HG02798 (cell line): ENCODE measurements around the gene CCNB1IP1.
"Not testable (repeated sequence)": the region's sequence is repeated elsewhere in the genome, so short reads cannot be mapped to it uniquely, and the experiment has no call there.

Source experiments
- ATAC-seq: cut with Tn5 transposase; IDR thresholded peaks from one replicate; pipeline ENCODE4 v1.9.1; 2021; ENCODE audit warnings: mild to moderate bottlenecking; ENCODE audit not compliant: unreplicated experiment, poor library complexity

CCNB1IP1 gene

DNA sequence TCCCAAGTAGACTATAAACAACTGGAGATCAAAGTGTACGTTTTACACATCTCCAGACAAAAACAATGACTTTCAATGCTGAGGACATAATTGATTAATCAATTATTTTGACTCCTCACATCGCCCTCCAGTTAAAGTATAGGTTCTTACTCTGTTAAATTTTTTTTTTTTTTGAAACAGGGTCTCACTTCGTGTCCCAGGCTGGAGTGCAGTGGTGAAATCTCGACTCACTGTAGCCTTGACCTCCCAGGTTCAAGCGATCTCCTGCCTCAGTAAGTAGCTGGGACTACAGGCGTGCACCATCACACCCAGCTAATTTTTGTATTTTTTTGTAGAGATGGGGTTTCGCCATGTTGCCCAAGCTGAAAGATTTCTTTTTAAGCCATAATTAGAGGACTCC, 938 bp upstream of the CCNB1IP1 start:
- no peak for ATAC-seq

DNA sequence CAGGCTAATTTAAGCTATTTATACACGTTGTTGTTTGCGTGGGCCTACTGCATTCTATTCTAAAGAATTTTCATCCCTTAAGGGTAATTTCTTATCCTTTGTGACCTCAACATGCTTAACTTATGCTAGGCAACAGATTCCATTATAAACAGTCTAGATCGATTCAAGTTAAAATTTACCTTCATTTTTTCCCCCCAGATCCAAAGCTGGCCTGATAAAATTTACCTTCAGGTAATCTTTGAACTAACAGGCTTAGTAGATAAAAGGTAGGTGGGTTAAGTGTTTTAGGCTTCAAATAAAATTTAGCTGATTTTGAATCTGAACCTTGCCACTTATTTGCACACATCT, 389 bp upstream of the CCNB1IP1 start:
- ATAC-seq, result no peak

DNA sequence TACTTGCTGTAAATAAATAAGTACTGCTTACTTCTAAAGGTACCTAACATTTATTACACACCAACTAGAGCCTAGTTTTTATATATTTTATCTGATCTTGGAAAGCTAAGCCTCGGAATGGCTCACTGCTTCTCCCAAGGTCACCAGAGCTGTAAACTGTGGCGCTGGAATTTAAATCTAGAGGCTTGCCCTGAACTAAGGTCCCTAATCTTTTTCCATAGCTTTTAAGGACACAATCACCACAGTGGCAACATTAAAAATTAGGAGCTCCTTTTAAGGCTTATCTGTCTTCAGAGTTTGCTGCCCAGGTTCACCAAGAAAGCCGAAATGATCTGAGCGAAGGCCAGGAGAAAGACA, 670 bp downstream of the CCNB1IP1 start:
- no peak for ATAC-seq

DNA sequence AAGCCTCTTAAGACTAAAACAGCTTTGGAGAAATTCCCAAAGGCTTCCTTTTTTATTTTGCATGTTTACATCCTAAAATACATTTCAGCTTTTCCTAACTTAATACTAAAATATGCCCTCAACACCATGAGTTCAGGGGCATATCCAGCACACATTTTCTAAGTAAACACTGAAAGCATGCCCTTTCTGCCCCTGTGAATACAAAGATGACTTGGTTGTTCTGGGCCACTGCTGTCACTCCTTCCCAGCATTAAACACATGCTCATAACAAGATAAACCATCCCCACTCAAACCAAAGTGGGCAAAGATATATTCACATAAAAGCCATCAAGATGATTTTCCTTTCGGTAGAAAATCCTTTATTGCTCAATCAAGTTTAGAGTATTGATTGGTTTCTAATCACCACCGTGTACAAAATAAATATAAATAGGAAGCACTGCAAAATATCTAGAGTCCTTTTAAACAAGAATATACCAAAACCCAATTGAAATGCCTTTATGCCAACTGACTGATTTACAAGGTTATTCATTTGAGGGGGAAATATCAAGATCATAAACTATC, 1.9 kb downstream of the CCNB1IP1 start:
- ATAC-seq, result no peak

DNA sequence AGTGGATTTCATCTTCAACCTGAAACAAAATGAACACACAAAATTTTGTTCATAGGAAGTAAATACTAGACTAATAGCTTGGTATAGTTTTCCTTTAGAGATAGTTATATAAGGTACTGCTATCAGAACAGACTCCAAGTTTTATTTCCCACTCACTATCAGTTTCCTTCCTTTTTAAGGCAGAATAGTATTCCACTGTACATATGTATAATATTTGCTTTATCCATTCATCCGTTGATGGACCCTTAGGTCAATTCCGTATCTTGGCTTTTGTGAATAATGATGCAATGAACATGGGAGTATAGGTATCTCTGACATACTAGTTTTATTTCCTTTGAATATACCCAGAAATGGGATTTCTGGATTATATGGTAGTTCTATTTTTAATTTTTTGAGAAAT, 3.7 kb downstream of the CCNB1IP1 start:
- no peak for ATAC-seq

DNA sequence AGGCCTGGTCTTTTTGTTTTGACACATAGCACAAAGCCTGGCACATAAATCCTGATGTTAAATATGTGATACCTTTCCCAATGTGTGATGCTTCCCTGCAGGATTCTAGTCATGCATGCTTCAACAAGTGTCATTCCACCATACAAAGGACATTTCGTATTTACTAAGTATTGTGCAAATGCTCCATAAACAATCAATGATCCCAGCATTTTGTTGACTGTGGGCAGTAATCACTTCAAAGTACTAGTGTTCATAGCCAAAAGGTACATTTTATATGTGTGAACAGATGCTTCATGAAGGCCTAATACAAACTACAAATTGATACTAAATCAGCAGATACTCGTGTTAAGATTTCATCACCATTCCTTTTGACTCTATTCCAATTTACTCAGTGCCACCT, 4.4 kb downstream of the CCNB1IP1 start:
- no peak for ATAC-seq

DNA sequence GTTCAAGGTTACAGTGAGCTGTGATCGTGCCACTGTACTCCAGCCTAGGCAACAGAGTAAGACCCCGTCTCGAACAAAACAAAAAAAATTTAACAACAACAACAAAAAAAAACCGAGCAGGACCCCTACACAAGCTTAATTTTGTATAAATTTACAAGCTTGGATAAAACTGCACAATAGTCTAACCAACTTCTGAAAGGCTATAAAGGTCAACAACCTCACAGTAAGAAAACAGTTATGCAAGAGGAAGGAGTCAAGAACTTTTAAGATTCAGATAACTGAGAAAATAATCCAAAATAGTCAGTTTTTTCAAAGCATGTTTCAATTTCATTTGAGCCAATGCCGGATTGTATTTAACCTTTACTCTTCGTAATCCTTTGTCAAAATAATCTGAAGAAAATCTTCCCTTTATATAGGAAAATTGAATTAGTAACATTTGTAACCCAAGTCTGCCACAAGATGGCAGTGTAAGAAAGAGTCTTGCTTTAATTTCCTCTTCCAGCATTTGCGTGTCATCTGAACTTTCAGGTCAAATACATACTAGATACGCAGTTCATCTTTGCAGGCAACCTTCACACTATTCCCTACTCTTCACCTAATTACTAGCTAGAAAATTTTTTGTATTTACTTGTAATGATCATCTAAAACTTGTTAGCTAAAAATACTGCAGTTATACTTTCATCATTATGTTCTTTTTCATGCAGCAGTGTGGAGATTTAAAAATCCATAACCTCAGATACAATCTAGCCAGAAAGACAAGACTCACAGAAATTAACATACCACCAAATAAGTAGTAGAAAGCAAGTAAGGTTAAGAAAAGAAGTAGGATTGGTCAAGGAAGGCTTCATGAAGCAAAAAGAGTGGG, 5.8 kb downstream of the CCNB1IP1 start:
- ATAC-seq, result peak; percentile 65

DNA sequence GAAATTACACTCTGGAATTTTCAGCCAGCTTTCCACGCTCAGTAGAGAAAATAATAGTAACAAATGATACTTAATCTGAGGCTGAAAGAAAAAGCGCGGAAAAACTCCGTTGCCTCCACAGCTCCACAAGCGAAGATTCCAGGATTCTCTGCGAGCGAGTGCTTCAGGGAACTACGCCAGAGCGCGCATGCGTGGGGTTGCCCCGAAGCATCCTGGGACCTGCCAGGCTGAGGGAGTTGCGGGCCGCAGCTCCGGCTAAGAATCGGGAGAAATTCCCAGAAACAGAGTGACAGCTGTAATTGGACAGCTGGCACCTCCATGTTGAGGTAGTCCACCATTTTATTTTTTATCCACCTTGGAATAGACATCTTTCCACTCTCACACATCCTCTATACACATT, 15.4 kb downstream of the CCNB1IP1 start:
- no peak for ATAC-seq

DNA sequence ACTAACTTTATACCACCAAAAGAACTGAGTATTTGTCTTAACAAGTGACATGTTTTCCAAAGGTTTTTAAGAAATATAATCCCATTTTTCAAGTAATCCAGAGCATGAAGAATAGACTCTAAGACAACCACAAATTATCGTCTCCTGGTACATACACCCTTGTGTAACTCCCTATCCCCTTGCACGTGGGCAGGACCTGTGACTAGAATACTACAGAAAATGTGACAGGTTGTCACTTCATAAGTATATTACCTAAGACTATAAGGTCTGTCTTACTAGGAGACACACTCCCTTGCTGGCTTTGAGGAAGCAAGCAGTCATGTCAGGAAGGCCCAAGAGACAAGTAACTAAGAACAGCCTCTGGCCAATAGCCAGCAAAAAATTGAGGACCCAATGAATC, 19.1 kb downstream of the CCNB1IP1 start:
- no peak for ATAC-seq

DNA sequence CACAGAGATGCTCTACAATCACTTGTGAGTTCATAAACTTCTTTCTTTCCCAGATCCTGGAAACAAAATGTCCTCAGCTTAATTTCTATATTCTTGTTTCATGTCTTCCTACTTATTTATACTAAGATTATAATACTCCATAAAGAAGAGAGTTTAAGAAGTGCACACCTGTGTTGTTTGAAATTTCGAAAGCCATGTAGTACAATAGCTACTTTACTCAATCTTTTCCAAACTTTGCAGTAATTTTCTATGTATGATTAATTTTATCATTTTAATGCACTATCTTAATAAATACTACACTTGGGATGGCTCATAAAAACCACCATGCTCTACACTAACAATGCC, 27.0 kb downstream of the CCNB1IP1 start:
- no peak for ATAC-seq

DNA sequence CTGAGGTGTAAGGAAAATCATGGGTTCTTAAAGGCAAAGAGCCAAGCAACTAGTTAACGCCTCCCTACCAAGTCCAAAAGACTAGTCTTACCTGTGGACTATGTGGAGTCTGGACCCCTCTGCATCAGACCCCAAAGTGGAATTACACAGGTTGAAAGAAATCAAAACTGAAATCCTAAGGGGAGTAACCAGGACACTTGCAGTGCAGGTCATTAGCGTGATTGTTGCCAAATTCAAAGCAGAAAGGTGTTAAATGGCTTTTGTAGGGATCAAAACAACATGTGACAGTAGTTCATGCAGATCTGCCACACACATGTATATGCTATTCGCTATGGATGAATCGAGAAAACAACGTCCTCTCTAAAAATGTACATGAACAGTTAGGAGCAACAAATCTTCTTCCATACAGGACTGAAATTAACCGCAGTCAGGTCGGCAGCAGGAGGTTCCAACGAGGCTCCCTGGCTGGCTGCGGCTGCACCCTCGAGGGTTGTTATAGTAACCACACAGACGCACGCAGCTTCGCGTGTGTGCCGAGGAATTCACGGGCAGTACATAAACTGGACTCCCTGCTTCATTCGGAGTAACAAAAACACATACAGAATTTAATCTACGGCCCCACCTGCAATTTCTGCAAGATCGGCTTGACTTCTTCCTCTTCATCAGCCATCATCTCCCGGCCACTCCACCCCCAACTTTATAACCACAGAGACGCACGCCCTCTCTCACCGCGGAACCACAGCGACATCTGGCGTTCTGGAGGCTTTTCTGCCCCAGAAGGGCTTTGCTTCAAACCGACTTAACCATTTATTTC, 27.6 kb downstream of the CCNB1IP1 start, which contains the start of gene TTC5:
Gene TTC5, minus strand, starts transcription at position 687 of the 814 bp plus-strand sequence. Its CDS starts 14 bp downstream, at position 673.
- peak; percentile 97 for ATAC-seq

DNA sequence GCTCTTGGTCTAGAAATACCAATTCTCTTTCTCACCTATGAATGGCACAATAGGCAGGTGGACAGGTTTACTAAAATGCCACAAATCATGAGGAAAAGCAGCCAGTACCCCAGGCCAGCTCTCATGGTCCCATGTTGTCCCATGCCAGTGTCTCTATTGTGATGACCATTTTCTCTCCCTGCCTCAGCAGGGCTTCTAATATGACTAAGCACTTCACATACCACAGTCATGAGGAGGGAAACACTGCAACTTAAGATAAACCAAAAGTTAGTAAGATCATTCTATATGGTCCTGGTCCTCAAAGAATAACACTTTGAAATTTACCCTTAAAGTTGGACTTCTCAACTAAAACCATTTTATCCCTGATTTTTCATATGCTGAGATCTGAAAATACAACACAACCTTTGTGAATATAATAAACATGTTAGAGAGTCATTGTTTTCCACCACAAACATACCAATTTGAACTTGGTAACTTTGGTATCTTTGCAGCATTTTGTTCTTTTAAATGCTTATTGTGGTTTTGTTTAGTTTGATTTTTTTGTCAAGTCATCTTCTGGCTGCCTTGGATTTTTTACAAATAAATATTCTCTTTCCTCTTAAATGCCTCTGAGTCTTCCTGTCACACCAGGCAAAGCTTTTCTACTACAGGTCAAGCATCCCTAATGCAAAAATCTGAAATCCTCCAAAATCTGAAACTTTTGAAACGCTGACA, 30.9 kb downstream of the CCNB1IP1 start:
- ATAC-seq, result no peak

DNA sequence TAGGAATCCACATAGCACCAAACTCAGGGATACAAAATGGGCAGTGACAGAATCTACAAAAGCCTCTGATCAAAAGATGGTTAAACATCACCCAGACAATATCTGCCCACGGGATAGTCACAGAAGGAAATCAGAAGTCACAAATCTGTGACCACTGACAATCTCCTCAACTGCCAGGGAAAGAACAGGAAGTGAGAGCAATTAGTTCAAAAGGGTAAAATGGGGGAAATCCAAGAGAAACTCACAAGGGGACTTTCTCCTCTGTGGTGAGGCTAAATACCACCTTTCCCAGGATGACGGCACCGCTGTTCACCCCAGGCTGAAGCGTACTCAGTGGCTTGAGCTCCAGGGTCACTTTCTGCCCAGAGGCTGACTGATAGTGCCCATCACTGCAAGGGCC, 38.0 kb downstream of the CCNB1IP1 start:
- ATAC-seq, result peak; percentile 93

DNA sequence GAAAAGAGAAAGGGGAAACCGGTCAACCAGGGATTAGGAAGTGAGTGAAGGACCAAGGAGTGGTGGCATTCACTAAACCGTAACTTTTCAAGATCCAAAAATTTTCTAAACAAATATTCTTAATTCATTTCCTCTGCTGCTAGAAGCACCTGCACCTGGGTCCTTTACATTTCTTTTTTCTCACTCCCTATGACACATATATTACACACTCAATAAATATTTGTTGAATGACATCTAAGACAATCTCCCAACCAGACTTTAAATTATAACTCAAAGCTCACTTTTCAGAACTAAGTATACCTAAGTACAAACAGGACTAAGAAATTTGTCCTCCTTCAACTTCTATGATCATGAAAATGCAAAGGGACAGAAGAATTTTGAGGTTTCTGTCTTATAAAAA, 38.4 kb downstream of the CCNB1IP1 start:
- no peak for ATAC-seq

DNA sequence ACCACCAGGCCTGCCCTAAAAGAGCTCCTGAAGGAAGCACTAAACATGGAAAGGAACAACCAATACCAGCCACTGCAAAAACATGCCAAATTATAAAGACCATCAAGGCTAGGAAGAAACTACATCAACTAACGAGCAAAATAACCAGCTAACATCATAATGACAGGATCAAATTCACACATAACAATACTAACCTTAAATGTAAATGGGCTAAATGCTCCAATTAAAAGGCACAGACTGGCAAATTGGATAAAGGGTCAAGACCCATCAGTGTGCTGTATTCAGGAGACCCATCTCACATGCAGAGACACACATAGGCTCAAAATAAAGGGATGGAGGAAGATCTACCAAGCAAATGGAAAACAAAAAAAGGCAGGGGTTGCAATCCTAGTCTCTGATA, 51.1 kb downstream of the CCNB1IP1 start:
- not testable (repeated sequence) for ATAC-seq

DNA sequence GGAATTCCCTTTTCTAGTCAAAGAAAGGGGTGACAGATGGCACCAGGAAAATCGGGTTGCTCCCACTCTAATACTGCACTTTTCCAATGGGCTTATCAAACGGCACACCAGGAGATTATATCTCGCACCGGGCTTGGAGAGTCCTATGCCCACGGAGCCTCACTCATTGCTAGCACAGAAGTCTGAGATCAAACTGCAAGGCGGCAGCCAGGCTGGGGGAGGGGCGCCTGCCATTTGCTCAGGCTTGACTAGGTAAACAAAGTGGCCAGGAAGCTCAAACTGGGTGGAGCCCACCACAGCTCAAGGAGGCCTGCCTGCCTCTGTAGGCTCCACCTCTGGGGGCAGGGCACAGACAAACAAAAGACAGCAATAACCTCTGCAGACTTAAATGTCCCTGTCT, 52.8 kb downstream of the CCNB1IP1 start:
- not testable (repeated sequence) for ATAC-seq

DNA sequence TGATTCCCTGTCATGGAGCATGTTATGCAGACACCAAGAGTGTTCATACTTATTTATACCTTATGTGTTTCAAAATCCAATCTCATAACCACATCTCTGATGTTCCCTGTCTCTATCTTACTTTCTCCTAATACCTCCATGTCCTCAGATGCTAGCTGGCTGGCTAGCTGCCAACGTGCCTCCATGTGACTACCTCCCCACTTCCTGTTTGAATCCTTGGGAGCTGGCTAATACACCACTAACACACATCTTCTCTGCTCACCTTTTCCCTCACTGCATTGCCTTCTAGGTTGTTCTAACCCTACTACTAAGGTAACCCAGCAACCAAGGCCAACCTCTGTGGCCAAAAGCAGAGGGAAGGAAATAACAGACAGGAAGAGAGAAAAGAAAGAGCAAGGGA, 54.7 kb downstream of the CCNB1IP1 start:
- ATAC-seq, result no peak

DNA sequence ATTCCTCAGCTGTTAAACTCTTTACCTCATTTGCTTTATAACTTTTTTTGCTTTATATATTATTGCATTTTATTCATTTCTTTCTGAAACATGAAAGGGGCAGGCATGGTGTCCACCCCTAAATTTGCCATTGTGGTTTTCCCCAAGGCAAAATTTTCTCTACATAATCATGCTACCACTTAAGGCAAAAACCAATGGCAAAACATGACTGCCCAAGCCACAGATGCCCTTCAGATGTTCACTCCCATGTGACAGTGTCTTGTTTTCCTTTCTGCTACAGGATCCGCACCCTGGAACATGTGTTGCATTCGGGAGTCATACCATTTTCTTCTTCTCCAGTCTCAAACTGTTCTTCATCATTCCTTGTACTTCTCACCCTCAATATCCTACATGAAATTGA, 55.7 kb downstream of the CCNB1IP1 start:
- no peak for ATAC-seq

DNA sequence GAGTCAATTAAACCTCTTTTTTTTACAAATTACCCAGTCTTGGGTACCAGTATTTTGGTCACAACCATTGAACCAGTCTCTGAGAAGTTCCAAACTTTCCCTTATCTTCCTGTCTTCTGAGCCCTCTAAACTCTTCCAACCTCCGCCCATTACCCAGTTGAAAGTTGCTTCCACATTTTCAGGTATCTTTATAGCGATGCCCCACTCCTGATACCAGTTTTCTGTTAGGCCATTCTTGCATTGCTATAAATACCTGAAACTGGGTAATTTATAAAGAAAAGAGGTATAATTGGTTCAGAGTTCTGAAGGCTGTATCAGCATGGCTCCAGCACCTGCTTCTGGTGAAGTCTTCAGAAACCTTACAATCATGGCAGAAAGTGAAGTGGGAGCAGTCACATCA, 59.0 kb downstream of the CCNB1IP1 start:
- no peak for ATAC-seq

DNA sequence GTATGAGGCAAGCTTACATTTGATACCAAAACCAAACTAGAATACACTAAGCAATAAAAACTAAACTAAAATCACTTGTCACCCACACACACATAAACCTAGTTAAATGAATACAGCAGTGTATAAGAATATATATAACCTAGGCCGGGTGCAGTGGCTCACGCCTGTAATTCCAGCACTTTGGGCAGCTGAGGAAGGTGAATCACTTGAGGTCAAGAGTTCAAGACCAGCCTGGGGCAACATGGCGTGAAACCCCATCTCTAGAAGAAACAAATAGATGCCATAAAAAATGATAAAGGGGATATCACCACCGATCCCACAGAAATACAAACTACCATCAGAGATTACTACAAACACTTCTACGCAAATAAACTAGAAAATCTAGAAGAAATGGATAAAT, 68.7 kb downstream of the CCNB1IP1 start:
- not testable (repeated sequence) for ATAC-seq

DNA sequence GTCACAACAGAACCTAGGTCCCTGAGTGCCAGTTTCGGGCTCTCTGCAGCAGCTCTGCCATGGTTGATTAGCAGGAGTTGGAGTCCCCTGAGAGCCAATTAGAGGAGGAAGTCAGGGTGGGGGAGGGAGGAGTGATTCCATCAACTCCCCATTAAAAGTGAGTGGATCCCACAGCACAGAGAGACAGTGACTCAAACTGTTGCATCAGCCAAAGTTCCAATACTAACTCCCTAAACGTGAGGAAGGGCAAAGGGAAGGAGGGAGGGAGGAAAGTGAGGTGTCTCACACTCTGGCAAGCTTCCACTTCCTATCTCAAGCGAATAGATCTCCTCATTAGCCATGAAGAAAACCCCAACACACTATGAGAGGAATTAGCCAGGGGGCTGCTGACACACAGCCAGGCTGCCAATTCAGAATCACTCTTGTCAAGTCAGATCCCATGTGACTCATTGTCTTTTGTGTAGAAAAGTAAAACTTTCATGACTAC, 70.4 kb downstream of the CCNB1IP1 start:
- ATAC-seq, result no peak
